GM19455 (cell line): ENCODE results near the gene MTERF2.
"Not testable (repeated sequence)": the region's sequence is repeated elsewhere in the genome, so short reads cannot be mapped to it uniquely, and the experiment has no call there.

Experiments used
- ATAC-seq: cut with Tn5 transposase; IDR thresholded peaks from one replicate; pipeline ENCODE4 v1.9.1; 2021; ENCODE audit not compliant: unreplicated experiment

The MTERF2 gene, protein sequence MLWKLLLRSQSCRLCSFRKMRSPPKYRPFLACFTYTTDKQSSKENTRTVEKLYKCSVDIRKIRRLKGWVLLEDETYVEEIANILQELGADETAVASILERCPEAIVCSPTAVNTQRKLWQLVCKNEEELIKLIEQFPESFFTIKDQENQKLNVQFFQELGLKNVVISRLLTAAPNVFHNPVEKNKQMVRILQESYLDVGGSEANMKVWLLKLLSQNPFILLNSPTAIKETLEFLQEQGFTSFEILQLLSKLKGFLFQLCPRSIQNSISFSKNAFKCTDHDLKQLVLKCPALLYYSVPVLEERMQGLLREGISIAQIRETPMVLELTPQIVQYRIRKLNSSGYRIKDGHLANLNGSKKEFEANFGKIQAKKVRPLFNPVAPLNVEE

DNA sequence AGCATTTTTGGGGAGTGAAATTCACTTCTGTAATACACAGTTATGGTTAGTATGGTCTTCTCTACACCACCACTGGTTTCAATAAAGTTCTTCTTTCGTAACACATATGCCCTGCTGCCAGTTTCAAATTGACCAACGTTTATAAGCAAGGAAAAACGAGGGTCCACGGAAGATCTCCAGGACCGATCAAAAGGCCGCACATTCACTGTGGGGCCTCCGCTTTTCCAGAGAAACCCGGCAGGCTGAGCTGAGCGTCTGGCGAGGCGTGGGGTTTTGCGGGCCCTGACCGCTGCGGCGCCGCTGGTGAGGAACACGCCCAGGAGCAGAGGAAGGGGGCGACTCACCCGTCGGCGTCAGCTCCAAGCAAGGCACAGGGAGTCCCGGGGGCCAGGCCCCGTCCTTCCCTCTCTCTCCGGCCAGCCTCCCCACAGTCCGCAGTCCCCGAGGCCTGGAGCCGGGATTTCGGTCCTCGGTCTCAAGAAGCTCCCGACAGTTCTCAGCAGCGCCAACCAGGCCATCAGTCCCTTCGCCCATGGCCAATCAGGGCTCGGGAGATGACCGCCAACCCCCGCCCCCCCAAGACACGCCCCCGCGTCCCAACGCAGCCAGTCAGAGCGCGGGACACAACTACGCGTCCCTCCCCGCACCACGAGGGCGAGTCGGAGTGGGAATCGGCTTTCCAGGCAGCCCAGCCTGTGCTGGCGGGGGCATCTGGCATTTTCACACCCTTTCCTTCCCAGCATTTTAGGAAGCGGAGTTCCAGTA, at the start of gene MTERF2:
TSS of gene MTERF2 (minus strand) at position 522 of the 765 bp plus-strand sequence. CDS start 8,432 bp downstream, outside the sequence.
- peak; percentile 95 for ATAC-seq

DNA sequence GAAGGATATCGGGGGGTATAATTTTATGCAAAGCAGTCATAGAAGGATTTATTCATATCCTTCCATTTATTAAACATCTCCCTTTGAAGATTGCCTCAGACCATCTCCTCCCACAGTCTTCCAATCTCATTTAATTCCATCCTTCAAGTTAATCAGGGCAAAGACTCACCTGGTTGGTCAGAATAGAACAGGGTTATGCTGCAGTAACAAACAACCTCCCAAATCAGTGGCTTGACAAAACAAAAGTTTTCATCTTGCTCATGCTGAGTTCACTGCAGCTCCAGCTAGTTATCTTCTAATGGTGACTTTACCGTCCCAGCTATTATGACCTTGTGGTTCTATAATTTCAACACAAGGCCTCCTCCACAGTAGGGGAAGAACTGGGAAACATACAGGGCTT, 48.8 kb upstream of the MTERF2 start:
- ATAC-seq, result no peak

DNA sequence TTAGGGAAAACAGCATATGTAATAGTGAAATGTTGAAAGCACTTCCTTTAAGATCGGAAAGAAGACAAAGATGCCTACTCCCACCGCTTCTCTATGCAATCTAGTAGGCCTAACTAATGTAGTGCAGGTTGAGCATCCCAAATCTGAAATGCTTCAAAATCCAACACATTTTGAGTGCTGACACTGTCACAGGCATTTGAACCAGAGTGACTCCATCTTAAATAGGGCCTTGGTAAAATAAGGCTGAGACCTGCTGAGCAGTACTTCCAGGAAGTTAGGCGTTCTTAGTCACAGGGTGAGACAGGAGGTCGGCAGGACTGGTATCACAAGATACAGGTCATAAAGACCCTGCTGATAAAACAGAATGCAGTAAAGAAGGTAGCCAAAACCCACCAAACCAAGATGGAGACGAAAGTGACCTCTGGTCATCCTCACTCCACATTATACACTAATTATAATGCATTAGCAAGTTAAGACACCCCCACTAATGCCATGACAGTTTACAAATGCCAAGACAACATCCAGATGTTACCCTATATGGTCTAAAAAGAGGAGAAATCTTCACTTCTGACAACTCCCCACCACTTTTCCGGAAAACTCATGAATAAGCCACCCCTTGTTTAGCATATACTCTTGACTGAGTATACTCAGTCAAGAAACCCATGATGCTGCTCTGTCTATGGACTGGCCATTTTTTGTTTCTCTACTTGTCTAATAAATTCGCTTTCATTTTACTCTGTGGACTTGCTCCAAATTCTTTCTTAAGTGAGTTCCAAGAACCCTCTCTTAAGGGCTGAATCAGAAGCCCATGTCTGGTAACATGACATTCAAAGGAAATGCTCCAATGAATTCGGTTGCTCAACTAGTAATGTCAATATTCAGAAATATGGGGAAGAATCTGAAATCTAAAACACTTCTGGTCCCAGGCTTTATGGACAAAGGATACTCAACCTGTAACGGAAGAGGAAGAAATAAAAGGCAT, 47.1 kb upstream of the MTERF2 start:
- ATAC-seq, result no peak

DNA sequence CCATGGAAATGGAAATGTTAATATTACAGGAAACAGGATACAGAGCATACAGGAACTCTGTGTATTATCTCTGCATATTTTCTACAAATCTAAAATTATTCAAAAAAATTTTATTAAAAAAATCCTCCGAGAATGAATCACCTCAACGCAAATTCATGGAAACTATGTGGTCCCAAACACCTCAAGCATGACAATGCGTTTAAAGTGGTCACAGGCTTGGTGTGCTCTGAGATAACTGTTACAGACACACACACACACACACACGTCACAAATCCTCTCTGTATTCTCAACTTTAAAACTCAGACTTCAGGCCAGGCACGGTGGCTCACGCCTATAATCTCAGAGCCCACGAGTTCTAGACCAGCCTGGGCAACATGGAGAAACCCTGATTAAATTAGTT, 45.3 kb upstream of the MTERF2 start:
- ATAC-seq, result no peak

DNA sequence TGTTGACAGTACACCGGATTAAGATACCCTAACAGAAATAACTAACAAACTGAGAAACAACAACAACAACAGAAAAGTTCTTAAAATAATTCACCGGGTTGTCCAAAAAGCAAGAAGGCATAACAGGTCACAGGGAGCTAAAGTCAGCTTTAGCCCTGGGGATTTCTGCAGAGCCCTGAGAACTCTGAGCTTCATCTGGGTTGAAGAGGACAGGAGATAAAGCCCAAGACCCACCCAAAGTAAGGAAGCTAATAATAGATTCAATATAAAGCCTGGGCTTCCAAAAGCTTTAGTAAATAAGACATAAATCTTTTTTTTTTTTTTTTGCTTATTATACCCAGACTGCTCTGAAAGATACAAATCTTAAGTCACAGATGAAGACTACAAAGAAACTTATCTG, 44.1 kb upstream of the MTERF2 start:
- ATAC-seq, result no peak

DNA sequence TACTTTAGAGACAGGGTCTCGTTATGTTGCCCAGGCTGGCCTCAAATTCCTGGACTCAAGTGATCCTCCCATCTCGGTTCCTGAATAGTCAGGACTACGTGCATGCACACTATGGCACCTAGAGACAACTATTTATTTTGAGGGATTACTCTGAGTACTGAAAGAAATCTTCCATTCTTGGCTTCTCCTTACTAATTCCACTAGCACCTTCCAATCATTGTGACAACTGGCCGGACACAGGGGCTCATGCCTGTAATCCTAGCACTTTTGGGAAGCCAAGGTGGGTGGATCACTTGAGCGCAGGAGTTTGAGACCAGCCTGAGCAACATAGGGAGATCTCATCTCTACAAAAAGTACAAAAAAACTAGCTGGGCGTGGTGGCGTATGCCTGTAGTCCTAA, 42.1 kb upstream of the MTERF2 start:
- no peak for ATAC-seq

DNA sequence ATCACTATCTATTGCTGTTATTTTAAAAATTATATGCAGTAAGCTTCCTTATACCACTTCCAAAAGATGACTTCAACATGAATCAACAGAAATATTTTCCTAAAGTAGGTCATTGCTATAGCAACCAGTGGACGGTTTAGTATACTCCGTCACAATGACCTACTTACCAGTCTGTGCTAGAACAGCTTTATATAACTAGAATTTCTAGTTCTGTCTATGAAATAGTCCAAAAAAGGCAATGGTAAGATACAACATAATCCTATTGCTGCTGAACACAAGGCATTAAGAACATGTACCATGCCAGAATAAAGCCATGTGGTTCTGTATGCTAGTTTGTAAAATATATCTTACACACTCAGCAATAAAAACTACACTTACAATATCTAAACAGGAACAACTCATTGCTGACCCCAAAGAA, 40.7 kb upstream of the MTERF2 start:
- ATAC-seq, result no peak

DNA sequence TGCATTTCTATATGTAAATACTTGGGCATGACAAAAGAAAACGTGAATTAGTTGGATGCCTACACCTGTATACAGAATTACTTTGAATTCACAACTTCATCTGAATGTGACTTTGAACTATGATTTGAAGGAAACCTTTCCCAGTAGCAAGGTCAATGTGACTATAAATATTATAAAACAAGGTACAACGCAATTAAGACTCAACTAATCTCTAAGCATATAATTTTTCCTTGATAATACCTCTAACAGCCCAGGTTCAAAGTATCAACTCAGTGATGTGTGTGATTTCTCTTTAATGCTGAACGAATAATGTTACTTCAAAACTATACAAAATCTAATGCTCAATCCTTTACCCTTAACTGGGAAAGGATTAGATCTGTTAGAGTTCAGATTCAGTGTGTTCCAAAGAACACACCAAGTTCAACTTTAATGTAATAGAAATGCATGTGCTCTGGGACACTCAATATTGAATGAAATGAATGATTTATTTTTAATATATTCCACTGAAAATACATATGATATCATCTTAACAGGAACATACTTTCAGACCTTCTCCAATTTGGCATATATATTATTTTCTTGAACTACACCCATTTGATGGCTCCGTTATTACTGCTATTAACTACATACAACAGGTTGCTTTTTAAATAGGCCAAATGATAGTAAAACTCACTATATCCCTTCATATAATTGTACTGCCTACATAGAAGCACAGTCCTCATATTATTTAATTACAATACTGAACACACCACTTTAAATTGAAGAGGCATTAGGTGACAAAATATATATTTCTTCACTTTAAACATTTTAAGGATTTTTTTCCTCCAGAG, 40.1 kb upstream of the MTERF2 start:
- no peak for ATAC-seq

DNA sequence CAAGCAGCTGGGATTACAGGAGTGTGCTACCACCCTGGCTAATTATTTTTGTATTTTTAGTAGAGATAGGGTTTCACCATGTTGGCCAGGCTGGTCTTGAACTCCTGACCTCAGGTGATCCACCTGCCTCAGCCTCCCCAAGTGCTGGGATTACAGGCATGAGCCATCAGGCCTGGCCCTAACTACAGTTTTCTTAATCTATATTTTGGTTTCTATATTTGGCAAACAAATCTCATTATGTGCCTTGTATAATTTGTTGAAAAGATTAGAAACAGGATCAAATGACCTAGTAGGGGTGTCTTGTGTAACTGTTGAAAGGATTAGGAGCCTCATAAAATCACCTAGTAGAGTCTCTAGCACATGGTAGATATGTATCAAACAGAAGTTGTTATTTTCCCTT, 39.4 kb upstream of the MTERF2 start:
- not testable (repeated sequence) for ATAC-seq

DNA sequence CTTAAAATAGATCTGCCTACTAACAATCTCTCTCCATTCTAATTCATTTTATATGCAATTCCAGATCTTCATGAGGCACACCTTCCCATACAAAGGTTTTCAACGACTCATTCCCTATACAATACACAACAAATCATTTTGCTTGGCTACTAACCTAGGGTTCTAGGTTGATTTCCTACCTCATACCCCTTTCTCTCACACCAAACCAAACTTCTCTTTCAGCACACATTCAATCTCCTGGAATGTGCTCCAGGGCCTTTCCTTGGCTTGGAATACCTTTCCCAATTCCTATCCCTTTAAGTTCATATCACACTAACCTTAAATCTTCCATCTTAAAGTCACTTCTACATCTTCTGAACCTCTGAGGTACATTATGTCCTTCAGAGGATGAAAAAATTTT, 38.7 kb upstream of the MTERF2 start:
- no peak for ATAC-seq

DNA sequence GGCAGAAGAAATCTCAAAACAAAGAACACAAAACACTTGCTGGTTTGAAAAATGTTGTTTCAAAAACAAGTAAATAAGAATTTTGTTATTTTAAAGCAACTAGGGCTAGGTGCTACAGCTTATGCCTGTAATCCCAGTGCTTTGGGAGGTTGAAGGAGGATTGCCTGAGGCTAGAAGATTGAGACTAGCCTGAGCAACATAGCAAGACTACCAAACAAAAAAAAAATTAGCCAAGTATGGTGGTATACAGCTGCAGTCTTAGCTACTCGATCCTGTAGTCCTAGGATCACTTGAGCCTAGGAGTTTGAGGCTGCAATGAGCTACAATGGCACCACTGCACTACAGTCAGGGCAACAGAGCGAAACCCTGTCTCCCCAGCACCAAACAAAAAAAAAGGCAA, 32.6 kb upstream of the MTERF2 start:
- ATAC-seq, result no peak

DNA sequence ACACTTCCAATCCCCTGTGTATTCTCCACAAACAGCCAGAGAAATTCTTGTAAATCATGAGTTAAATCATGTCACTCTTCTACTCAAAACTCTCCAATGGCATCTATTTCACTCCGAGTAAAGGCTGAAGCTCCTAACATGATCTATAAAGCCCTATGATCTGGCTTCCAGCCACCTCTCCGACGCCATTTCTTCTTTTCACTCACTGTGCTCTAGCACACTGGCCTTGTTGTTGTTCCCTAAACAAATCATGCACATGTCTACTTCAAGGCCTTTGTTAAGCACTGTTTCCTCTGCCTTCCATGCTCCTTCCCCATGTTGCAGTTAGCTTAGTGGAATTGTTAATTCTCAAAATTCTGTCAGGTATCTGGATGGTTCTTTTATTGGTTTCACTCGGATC, 30.1 kb upstream of the MTERF2 start:
- no peak for ATAC-seq

DNA sequence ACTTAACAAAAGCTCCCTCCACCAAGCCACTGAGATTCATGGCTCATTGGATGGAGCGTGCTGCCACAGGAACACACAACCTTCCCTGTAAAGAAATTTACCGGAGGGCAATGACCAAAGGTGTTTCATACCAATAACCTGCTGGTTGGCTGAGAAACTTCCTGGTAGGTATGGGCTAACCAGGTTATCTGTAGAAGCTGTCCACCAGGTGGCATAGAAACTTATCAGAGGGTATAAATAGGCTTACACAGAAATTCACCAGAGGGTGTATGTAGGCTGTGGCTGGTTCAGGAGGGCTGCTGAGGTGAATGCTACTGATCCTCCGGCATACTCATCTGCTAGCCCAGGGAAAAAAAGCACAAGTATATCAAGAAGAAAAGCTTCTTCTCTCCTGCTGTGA, 27.1 kb upstream of the MTERF2 start:
- ATAC-seq, result no peak

DNA sequence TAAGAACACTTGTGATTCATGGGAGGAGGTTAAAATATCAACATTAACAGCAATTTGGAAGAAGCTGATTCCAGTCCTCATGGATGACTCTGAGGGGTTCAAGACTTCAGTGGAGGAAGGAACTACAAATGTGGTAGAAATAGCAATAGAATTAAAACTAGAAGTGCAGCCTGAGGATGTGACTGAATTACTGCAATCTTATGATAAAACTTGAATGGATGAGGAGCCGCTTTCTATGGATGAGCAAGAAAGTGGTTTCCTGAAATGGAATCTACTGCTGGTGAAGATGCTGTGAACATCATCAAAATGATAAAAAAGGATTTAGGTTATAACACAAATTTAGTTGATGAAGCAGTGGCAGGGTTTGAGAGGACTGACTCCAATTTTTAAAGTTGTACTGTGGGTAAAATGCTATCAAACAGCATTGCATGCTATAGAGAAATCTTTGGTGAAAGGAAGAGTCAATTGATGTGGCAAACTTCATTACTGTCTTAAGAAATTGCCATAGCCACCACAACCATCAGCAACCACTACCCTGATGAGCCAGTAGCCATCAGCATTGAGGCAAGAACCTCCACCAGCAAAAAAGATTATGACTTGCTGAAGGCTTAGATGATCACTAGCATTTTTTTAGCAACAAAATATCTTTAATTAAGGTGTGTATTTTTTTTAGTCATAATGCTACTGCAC, 25.9 kb upstream of the MTERF2 start:
- no peak for ATAC-seq

DNA sequence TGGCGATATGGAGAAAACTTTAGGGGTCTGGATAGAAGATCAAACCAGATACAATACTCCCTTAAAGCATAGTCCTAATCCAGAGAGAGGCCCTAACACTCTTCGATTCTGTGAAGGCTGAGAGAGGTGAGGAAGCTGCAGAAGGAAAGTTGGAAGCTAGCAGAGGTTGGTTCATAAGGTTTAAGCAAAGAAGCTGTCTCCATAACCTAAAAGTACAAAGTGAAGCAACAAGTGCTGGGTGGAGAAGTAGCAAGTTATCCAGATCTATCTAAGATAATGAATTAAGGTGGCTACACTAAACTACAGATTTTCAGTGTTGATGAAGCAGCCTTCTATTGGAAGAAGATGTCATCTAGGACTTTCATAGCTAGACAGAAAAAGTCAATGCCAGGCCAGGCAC, 24.6 kb upstream of the MTERF2 start:
- no peak for ATAC-seq

DNA sequence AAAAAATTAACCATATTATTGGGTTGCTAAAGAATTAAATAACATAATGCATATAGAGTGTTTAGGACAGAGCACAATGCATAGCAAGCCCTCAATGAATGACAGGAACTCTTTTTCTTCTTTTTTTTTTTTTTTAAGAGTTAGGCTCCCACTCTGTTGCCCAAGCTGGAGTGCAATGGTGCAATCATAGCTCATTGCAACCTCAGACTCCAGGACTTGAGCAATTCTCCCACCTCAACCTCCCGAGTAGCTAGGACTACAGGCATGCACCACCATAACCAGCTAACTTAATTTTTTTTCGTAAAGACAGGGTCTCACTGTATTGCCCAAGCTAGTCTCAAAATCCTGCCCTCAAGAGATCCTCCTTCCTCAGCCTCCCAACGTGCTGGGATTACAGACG, 20.5 kb upstream of the MTERF2 start:
- ATAC-seq, result no peak

DNA sequence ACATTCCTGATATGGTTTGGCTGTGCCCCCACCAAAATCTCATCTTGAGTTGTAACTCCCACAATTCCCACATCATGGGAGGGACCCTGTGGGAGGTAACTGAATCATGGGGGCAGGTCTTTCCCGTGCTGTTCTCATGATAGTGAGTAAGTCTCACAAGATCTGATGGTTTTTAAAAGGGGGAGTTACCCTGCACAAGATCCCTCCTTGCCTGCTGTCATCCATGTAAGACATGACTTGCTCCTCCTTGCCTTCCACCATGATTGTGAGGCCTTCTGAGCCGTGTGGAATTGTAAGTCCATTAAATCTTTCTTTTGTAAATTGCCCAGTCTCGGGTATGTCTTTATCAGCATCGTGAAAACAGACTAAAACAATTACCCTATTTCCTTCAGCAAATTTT, 15.7 kb upstream of the MTERF2 start:
- ATAC-seq, result not testable (repeated sequence)

DNA sequence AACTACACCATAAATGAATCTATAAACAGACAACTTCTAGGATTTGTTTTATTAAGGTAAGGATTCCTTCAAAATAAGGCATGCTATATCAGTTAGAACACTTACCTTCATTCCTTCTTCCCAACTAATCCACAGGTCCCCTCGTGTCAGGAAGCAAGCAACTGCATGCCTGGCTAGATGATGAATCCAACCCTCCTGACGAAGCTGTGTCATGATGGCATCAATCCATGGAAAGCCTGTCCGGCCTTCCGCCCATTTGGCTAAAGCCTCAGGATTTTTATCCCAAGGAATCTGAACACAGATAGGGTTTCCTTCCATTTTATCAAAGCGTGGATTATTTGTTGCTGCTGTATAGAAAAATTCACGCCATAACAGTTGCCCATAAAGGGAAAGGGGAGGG, 12.5 kb upstream of the MTERF2 start:
- no peak for ATAC-seq

DNA sequence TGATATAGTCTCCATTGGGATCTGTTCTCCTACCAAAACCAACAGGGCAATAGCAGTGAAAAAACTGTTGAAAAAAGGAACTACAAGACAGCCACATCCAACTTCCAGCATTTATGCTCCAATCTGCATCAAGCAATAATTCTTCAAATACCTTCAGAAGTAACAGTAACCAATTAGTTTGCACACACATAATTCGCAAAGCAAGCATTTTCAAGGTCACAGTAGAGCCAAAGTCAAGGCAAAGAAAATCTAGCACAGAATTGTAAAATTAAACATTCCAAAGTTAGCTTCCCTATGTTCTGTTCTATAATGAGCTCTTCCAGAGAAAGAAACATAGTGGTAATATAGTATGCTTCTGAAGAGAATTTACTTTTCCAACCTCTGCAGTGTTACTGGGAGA, 11.0 kb upstream of the MTERF2 start:
- ATAC-seq, result no peak

DNA sequence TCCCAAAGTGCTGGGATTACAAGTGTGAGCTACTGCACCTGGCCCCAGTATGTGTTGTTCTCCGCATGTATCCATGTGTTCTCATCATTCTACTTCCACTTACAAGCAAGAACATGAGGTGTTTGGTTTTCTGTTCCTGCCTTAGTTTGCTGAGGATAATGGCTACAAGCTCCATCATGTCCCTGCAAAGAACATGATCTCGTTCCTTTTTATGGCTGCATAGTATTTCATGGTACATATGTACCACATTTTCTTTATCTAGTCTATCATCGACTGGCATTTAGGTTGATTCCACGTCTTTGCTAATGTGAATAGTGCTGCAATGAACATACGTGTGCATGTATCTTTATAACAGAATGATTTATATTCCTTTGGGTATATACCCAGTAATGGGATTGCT, 9.2 kb upstream of the MTERF2 start:
- ATAC-seq, result not testable (repeated sequence)
